NT2/D1 (cell line): ENCODE measurements around the gene RPRD1A.

Source experiments
- SUZ12 ChIP-seq: IDR thresholded peaks from 2 replicates; pipeline ENCODE4 v1.6.1; 2011; ENCODE audit not compliant: insufficient read length, insufficient read depth; ENCODE audit errors: extremely low read depth
- YY1 ChIP-seq: IDR thresholded peaks from 2 replicates; pipeline ENCODE4 v1.6.1; 2011; ENCODE audit not compliant: insufficient read length, insufficient read depth
- ZNF274 ChIP-seq: IDR thresholded peaks from 2 replicates; pipeline ENCODE4 v1.6.1; 2011; ENCODE audit warnings: mild to moderate bottlenecking, low read depth, low read length

- TF ChIP-seq YY1 (no peak), ZNF274 (no peak), SUZ12 (no peak)
These were observed 124.7 kb downstream of the RPRD1A start for GRCh38 chr18:35942661-35943060.
